ENCODE results near the gene CCSAP.

Gene CCSAP

GRCh38 chr1:229376521-229376920 is 33.7 kb upstream of the CCSAP start:
- no peak for TF ChIP-seq CTCF (IDR thresholded peaks at IDR 0.05; ENCODE audit: low read depth, low read length, missing control alignments)
- H3K4me3 ChIP-seq (ENCODE audit: low read depth, low read length): no peak overlapping the region
- DNase-seq (ENCODE audit: low read depth): no peak

- no peak for DNase-seq (ENCODE audit: low read depth)
- H3K4me3 ChIP-seq (ENCODE audit: low read depth, low read length): no peak overlapping the region
- TF ChIP-seq CTCF (IDR thresholded peaks at IDR 0.05; ENCODE audit: low read depth, low read length, missing control alignments): no peak
Measured at GRCh38 chr1:229374485-229374884, 31.6 kb upstream of the CCSAP start.

DNA sequence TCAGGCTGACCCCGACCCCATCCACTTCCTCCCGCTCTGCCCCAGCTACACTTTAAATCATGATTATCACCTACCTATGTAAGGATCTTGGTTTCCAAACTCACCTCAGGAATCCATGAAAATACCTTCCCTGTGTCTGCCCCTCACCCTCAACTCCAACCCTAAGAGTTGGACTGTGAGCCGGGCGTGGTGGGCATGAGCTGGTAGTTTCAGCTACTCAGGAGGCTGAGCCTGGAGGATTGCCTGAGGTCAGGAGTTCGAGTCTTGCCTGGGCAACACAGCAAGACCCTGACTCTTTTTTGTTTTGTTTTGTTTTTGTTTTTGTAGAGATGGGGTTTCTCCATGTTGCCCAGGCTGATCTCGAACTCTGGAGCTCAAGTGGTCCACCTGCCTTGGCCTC is 30.5 kb upstream of the CCSAP start:
- TF ChIP-seq CTCF (IDR thresholded peaks at IDR 0.05; ENCODE audit: low read depth, low read length, missing control alignments): no peak
- no peak for DNase-seq (ENCODE audit: low read depth)
- no peak overlapping the region for H3K4me3 ChIP-seq (ENCODE audit: low read depth, low read length)

DNA sequence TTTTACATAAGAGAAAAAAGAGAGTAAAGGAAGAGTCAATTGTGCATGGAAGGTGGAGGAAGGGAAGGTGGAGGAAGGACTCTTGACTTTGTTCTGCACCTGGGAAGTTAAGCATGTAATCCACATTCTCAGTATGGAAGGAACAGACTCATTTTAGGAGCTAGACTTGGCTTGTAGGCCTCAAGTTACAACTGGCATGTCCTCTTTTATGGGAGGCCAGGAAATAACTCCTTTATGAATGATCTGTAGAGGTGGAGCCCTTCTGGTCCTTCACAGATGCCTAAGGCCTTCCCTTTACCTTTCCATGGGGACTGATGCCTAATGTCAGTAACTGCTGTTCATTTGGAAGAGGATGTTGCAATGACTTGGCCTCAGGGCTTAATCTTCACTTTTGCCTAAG is 29.4 kb upstream of the CCSAP start:
- DNase-seq (ENCODE audit: low read depth): no peak
- TF ChIP-seq CTCF (IDR thresholded peaks at IDR 0.05; ENCODE audit: low read depth, low read length, missing control alignments): no peak
- H3K4me3 ChIP-seq (ENCODE audit: low read depth, low read length): no peak overlapping the region

GRCh38 chr1:229371624-229372023 is 28.8 kb upstream of the CCSAP start:
- DNase-seq (ENCODE audit: low read depth): no peak
- H3K4me3 ChIP-seq (ENCODE audit: low read depth, low read length): no peak overlapping the region

DNA sequence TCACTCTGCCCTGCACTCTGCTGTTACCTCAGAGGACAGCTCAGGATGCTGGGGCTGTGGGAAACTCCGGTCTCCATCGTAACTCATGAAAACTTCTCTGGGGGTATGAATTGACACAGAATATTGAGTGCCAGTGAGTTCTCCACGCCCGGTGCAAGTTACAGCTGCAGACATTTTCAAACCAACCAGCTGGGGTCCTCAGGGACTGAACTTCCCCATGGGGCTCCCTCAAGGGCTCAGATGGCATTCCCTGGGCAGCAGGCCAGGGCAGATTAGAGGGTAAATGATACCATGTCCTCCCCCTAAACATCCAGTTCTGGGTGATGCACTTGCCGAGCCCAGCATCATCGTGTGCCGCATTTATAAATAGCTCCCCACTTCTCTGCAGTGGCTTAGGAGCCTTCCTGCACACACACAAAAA is 27.8 kb upstream of the CCSAP start:
- peak; percentile 1 for TF ChIP-seq CTCF (IDR thresholded peaks at IDR 0.05; ENCODE audit: low read depth, low read length, missing control alignments)
- H3K4me3 ChIP-seq (ENCODE audit: low read depth, low read length): no peak overlapping the region
- no peak for DNase-seq (ENCODE audit: low read depth)

More at GRCh38 chr1:229371624-229372023, 28.8 kb upstream of the CCSAP start:
- no peak for TF ChIP-seq CTCF (IDR thresholded peaks at IDR 0.05; ENCODE audit: low read depth, low read length, missing control alignments)

DNA sequence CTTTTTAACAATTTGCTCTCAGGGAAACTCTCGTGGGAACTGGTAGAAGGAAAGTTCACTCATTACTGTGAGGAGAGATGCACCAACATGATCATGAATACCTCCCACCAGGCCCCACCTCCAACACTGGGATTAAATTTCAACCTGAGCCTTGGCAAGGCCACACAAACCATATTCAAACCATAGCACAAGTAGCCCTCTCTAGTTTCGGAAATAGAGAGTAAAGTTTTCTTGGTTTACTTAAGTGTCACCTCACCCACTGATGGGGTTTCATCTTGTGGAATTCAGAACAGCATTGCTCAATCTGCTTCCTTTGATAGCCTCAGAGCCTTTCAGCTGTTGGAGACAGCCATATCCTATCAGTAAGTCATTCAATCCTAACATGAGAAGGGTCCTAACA is 25.5 kb upstream of the CCSAP start:
- DNase-seq (ENCODE audit: low read depth): no peak
- no peak overlapping the region for H3K4me3 ChIP-seq (ENCODE audit: low read depth, low read length)
- TF ChIP-seq CTCF (IDR thresholded peaks at IDR 0.05; ENCODE audit: low read depth, low read length, missing control alignments): no peak
